ENCODE results near the gene TBPL2. TPM values are rescaled to one million over a fixed set of nuclear protein-coding genes. Genes with fewer than 3 reads are reported as not detected.

The TBPL2 gene
- total and polyA plus RNA-seq, 4 donors, result not detected

- H3K9me3 ChIP-seq (ENCODE audit: control insufficient read depth in 4 of 4, low read length in 3 of 4), result no peaks in the 10 kb centered on the region
- no peaks in the 10 kb centered on the region for H3K4me1 ChIP-seq (ENCODE audit: control insufficient read depth in 4 of 4, insufficient read depth in 4 of 4, low read length in 3 of 4)
- TF ChIP-seq MAX (IDR thresholded peaks at IDR 0.05), result no peak
- TF ChIP-seq YY1 (IDR thresholded peaks at IDR 0.05), result no peak
- TF ChIP-seq NR2F2 (IDR thresholded peaks at IDR 0.05), result no peak
- no peak for TF ChIP-seq TAF1 (conservative IDR thresholded peaks at IDR 0.05)
- no peak for TF ChIP-seq CTCF (IDR thresholded peaks at IDR 0.05; ENCODE audit: low read depth, low read length, missing input control)
- TF ChIP-seq JUND (IDR thresholded peaks at IDR 0.05), result no peak
- no peak for TF ChIP-seq SP1 (IDR thresholded peaks at IDR 0.05)
- no peak for TF ChIP-seq RXRA (IDR thresholded peaks at IDR 0.05)
- TF ChIP-seq EGR1 (IDR thresholded peaks at IDR 0.05; ENCODE audit: low read depth in 2 of 2), result no peak
- TF ChIP-seq REST (IDR thresholded peaks at IDR 0.05), result no peak
- no peak for TF ChIP-seq ATF3 (IDR thresholded peaks at IDR 0.05)
- no peaks in the 10 kb centered on the region for H3K27me3 ChIP-seq (ENCODE audit: control insufficient read depth in 4 of 4, insufficient read depth in 4 of 4, low read length in 3 of 4)
- no peaks in the 10 kb centered on the region for H3K36me3 ChIP-seq (ENCODE audit: control insufficient read depth in 4 of 4, insufficient read depth in 3 of 4, low read depth in 1 of 4, low read length in 3 of 4)
- no peak overlapping the region for H3K9ac ChIP-seq (ENCODE audit: low read depth in 1 of 2, low read length in 2 of 2)
- DNase-seq (ENCODE audit: low spot score), result no peak
- WGBS, result 72% methylated on average over 6 of the region's 6 CpGs
- H3K27ac ChIP-seq (ENCODE audit: low read depth in 1 of 2, low read length in 2 of 2), result no peak overlapping the region
- no peak overlapping the region for H3K4me3 ChIP-seq (ENCODE audit: low read depth in 1 of 3, low read length in 3 of 3)
Observed at GRCh38 chr14:55433880-55434804, 6.3 kb downstream of the TBPL2 start.

- no peaks in the 10 kb centered on the region for H3K9me3 ChIP-seq (ENCODE audit: control insufficient read depth in 4 of 4, low read length in 3 of 4)
- H3K4me3 ChIP-seq (ENCODE audit: low read depth in 1 of 3, low read length in 3 of 3), result no peak overlapping the region
- H3K9ac ChIP-seq (ENCODE audit: low read depth in 1 of 2, low read length in 2 of 2), result no peak overlapping the region
- H3K27ac ChIP-seq (ENCODE audit: low read depth in 1 of 2, low read length in 2 of 2), result no peak overlapping the region
- DNase-seq (ENCODE audit: low spot score), result no peak
- 89% methylated on average over 3 of the region's 3 CpGs for WGBS
- H3K4me1 ChIP-seq (ENCODE audit: control insufficient read depth in 4 of 4, insufficient read depth in 4 of 4, low read length in 3 of 4), result no peaks in the 10 kb centered on the region
- H3K27me3 ChIP-seq (ENCODE audit: control insufficient read depth in 4 of 4, insufficient read depth in 4 of 4, low read length in 3 of 4), result no peaks in the 10 kb centered on the region
- H3K36me3 ChIP-seq (ENCODE audit: control insufficient read depth in 4 of 4, insufficient read depth in 3 of 4, low read depth in 1 of 4, low read length in 3 of 4), result no peaks in the 10 kb centered on the region
- TF ChIP-seq REST (IDR thresholded peaks at IDR 0.05) (no peak), RAD21 (IDR thresholded peaks at IDR 0.05) (no peak), NR2F2 (IDR thresholded peaks at IDR 0.05) (no peak), TAF1 (conservative IDR thresholded peaks at IDR 0.05) (no peak), ZBTB33 (IDR thresholded peaks at IDR 0.05) (no peak), GABPA (IDR thresholded peaks at IDR 0.05 in 1 of 2, conservative IDR thresholded peaks at IDR 0.05 in 1 of 2) (no peak), YY1 (IDR thresholded peaks at IDR 0.05) (no peak), RXRA (IDR thresholded peaks at IDR 0.05) (no peak), HNF4A (conservative IDR thresholded peaks at IDR 0.05) (no peak), JUND (IDR thresholded peaks at IDR 0.05) (no peak), FOXA1 (IDR thresholded peaks at IDR 0.05) (no peak), MAX (IDR thresholded peaks at IDR 0.05) (no peak), EGR1 (IDR thresholded peaks at IDR 0.05; ENCODE audit: low read depth in 2 of 2) (no peak), ATF3 (IDR thresholded peaks at IDR 0.05) (no peak)
Observed at GRCh38 chr14:55432628-55433027, 7.8 kb downstream of the TBPL2 start.
